ENCODE results near the gene BPI.

DNA sequence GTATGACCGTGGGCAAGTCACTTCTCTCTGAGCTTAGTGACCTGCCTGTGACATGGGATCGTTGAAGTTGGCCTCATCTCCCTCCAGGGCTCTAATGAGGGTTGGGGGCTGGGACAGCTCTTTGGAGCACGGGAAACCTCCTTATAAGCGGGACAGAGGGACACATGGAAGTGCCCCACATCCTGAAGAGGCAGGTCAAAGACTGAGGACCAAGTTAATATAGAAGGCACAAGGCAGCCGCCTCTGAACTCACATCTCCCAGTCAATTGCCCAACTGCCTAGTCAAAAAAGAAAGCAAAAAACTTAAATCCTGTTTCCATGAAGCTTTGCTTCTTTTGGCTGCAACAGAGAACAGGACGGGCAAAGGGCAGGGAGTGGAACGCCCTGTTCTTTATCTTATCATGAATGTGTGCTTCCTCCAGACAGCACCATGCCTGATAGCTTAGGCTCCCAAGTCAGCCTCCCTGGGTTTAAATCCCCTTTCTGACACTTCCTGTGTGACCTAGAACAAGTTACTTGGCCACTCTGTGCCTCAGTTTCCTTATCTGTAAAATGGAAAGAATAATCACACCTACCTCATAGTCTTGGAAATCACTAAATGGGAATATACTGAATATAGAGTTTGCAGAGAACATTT is 69.4 kb downstream of the BPI start:
- TF ChIP-seq JUND (IDR thresholded peaks at IDR 0.05) (no peak), FOSL1 (IDR thresholded peaks at IDR 0.05; ENCODE audit: low read depth) (no peak), CBX3 (IDR thresholded peaks at IDR 0.05; ENCODE audit: low read depth) (no peak), POLR2A (IDR thresholded peaks at IDR 0.05; ENCODE audit: borderline replicate concordance, extremely low read depth, insufficient read depth, insufficient read length) (no peak), EZH2 (IDR thresholded peaks at IDR 0.05) (no peak)
- TF ChIP-seq, protein P1, sequence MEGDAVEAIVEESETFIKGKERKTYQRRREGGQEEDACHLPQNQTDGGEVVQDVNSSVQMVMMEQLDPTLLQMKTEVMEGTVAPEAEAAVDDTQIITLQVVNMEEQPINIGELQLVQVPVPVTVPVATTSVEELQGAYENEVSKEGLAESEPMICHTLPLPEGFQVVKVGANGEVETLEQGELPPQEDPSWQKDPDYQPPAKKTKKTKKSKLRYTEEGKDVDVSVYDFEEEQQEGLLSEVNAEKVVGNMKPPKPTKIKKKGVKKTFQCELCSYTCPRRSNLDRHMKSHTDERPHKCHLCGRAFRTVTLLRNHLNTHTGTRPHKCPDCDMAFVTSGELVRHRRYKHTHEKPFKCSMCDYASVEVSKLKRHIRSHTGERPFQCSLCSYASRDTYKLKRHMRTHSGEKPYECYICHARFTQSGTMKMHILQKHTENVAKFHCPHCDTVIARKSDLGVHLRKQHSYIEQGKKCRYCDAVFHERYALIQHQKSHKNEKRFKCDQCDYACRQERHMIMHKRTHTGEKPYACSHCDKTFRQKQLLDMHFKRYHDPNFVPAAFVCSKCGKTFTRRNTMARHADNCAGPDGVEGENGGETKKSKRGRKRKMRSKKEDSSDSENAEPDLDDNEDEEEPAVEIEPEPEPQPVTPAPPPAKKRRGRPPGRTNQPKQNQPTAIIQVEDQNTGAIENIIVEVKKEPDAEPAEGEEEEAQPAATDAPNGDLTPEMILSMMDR (IDR thresholded peaks at IDR 0.05 in 2 of 3, conservative IDR thresholded peaks at IDR 0.05 in 1 of 3; ENCODE audit: borderline replicate concordance in 1 of 3, insufficient read depth in 1 of 3, low read depth in 2 of 3, low read length in 2 of 3): no peak
